ENCODE data around the gene SWAP70.

GRCh38 chr11:9771071-9771511, 107.2 kb downstream of the SWAP70 start:
- no peak for TF ChIP-seq CTCF (IDR thresholded peaks at IDR 0.05)
- TF ChIP-seq POLR2A (IDR thresholded peaks at IDR 0.05), result no peak
